Spleen (tissue), 7 donors: ENCODE data around the gene AK2.
A peak's percentile ranks its signal among the peaks of the same experiment; 100 is the strongest.

Source experiments
- CTCF ChIP-seq, 11 experiments: fragments of 200-600 bp in 7 of 11; fragments of 450-650 bp in 4 of 11; sonication (generic) in 4 of 11; IDR thresholded peaks in 8 of 11; conservative IDR thresholded peaks in 3 of 11; 1 replicate in 7 of 11; 2 replicates in 4 of 11; pipeline versions ENCODE4 v1.4.0 to v1.8.0; 2016 to 2021; ENCODE audit warnings: antibody characterized with exemption in 11 of 11, inconsistent platforms in 4 of 11, mild to moderate bottlenecking in 1 of 11
- POLR2A ChIP-seq, 3 donors: fragments of 450-650 bp; IDR thresholded peaks; one replicate each; pipeline ENCODE4 v1.5.1; 2017; ENCODE audit warnings: antibody characterized with exemption in 3 of 3, mild to moderate bottlenecking in 1 of 3
- donor health status: DM: no; HTN: no; CAD: no; lungs with moderate emphysema.
- donor health status: DM: no; HTN: no; CAD: no.
- donor health status: DM: no; HTN: no; CAD: no.

- TF ChIP-seq POLR2A (IDR thresholded peaks at IDR 0.05) (peak; percentile 97 to 98 (median 98)), CTCF (IDR thresholded peaks at IDR 0.05 in 8 of 11, conservative IDR thresholded peaks at IDR 0.05 in 3 of 11) (peak in 7 of 11 experiments; percentile 30 to 66 (median 49))
Measured at GRCh38 chr1:32964461-32965250, 72.0 kb downstream of the AK2 start, which contains the start of gene RNF19B.
